ENCODE measurements around the gene CLMN. TPM values are rescaled to one million over a fixed set of nuclear protein-coding genes. Genes with fewer than 3 reads are reported as not detected.

The CLMN gene
- total RNA-seq, 4 donors from 2014 or later: 6.5 to 10.0 (median 7.9) TPM

- WGBS: 66% methylated on average over 3 of the region's 3 CpGs
- H3K36me3 ChIP-seq: no peaks in the 10 kb centered on the region
- H3K4me3 ChIP-seq: no peak overlapping the region
- H3K27ac ChIP-seq (replicated peaks in 1 of 4): no peak overlapping the region
- no peaks in the 10 kb centered on the region for H3K9me3 ChIP-seq
- intact Hi-C loops (cut with DNase I): no loop called here
- TF ChIP-seq EP300 (IDR thresholded peaks at IDR 0.05): no peak
- no peak for TF ChIP-seq POLR2A (IDR thresholded peaks at IDR 0.05; ENCODE audit: low read depth)
- TF ChIP-seq CTCF (IDR thresholded peaks at IDR 0.05): no peak
- DNase-seq (ENCODE audit: extremely low spot score): no peak
- H3K4me1 ChIP-seq: peaks cover 4 to 37% (median 19%) of the 10 kb centered on the region in 4 donors
- H3K27me3 ChIP-seq: peaks cover 0 to 6% (median 0%) of the 10 kb centered on the region in 4 donors
These were observed 15.4 kb downstream of the CLMN start for GRCh38 chr14:95304342-95304741.

- Histone ChIP-seq H3K4me3 (no peak overlapping the region), H3K4me1 (peaks cover 4 to 32% (median 19%) of the 10 kb centered on the region in 4 donors), H3K27me3 (peaks cover 0 to 6% (median 0%) of the 10 kb centered on the region in 4 donors), H3K9me3 (no peaks in the 10 kb centered on the region), H3K36me3 (no peaks in the 10 kb centered on the region), H3K27ac (replicated peaks in 1 of 4) (no peak overlapping the region)
- intact Hi-C loops (cut with DNase I): no loop called here
- no peak for DNase-seq (ENCODE audit: extremely low spot score)
- TF ChIP-seq CTCF (IDR thresholded peaks at IDR 0.05): no peak
- no peak for TF ChIP-seq POLR2A (IDR thresholded peaks at IDR 0.05; ENCODE audit: low read depth)
- TF ChIP-seq EP300 (IDR thresholded peaks at IDR 0.05): no peak
- TF ChIP-seq POLR2AphosphoS5 (IDR thresholded peaks at IDR 0.05): no peak
- WGBS: 83% methylated on average over 4 of the region's 4 CpGs
These were observed 16.2 kb downstream of the CLMN start for GRCh38 chr14:95303552-95303951.

- H3K4me3 ChIP-seq: no peak overlapping the region
- WGBS: 82% methylated on average over 9 of the region's 10 CpGs
- TF ChIP-seq EP300 (IDR thresholded peaks at IDR 0.05) (no peak), POLR2A (IDR thresholded peaks at IDR 0.05; ENCODE audit: low read depth) (no peak), CTCF (IDR thresholded peaks at IDR 0.05) (no peak), POLR2AphosphoS5 (IDR thresholded peaks at IDR 0.05) (no peak)
- intact Hi-C loops (cut with DNase I): no loop called here
- no peak for DNase-seq (ENCODE audit: extremely low spot score)
- peaks cover 0 to 6% (median 0%) of the 10 kb centered on the region in 4 donors for H3K27me3 ChIP-seq
- no peaks in the 10 kb centered on the region for H3K36me3 ChIP-seq
- H3K9me3 ChIP-seq: no peaks in the 10 kb centered on the region
- H3K4me1 ChIP-seq: peaks cover 4 to 28% (median 17%) of the 10 kb centered on the region in 4 donors
- no peak overlapping the region for H3K27ac ChIP-seq (replicated peaks in 1 of 4)
These were observed 16.8 kb downstream of the CLMN start for GRCh38 chr14:95302667-95303506.

GRCh38 chr14:95301527-95302187, 18.1 kb downstream of the CLMN start:
- H3K27ac ChIP-seq (replicated peaks in 1 of 4): peak overlapping the region in 2 of 4 donors; percentile 11 to 51
- DNase-seq (ENCODE audit: extremely low spot score): no peak
- TF ChIP-seq POLR2A (IDR thresholded peaks at IDR 0.05; ENCODE audit: low read depth): no peak
- no peak for TF ChIP-seq POLR2AphosphoS5 (IDR thresholded peaks at IDR 0.05)
- no peak for TF ChIP-seq EP300 (IDR thresholded peaks at IDR 0.05)
- no peak for TF ChIP-seq CTCF (IDR thresholded peaks at IDR 0.05)
- intact Hi-C loops (cut with DNase I): no loop called here
- H3K4me1 ChIP-seq: peaks cover 0 to 24% (median 11%) of the 10 kb centered on the region in 4 donors
- H3K27me3 ChIP-seq: peaks cover 0 to 6% (median 0%) of the 10 kb centered on the region in 4 donors
- 93% methylated on average over 5 of the region's 6 CpGs for WGBS
- H3K4me3 ChIP-seq: no peak overlapping the region
- no peaks in the 10 kb centered on the region for H3K36me3 ChIP-seq
- H3K9me3 ChIP-seq: peaks cover 0 to 3% (median 0%) of the 10 kb centered on the region in 4 donors

Data from esophagus muscularis mucosa (tissue), 4 donors.